Neural cell (in vitro differentiated cells): ENCODE measurements around the gene NACC2.

Source experiments
- EZH2 ChIP-seq: fragments of 200-600, 300-800 bp; shearing (Covaris generic), sonication (generic); IDR thresholded peaks from 2 replicates; pipeline ENCODE4 v1.6.1; 2014; ENCODE audit warnings: antibody characterized with exemption, low read length, borderline replicate concordance, mild to moderate bottlenecking; ENCODE audit not compliant: insufficient read depth, poor library complexity, severe bottlenecking
- TAF1 ChIP-seq: IDR thresholded peaks from 2 replicates; pipeline ENCODE4 v1.6.1; 2012; ENCODE audit warnings: low read depth
- TF ChIP-seq, protein P1 (sequence below): fragments of 450-650 bp; IDR thresholded peaks from 2 replicates; pipeline ENCODE4 v1.5.1; 2014; ENCODE audit warnings: antibody characterized with exemption, mild to moderate bottlenecking, moderate library complexity; ENCODE audit not compliant: poor library complexity, severe bottlenecking

DNA sequence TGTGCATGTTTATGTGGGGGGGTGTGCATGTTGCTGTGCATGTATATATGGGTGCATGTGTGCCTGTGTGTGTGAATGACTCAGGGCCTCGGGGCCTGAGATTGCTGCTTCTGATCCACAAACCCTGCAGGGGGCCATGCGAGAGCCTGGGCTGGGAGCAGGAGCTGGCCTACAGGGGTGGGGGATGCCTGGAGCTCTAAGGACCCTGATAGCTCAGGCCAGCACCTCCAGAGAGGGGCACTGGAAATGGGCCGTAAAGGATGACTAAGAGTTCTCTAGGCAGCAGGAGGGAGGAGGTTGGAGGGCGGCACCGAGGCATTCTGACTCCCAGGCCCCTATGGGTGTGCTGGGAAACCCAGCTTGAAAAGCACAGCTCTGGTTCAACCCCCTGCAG lies 127.0 kb downstream of the NACC2 start:
- TF ChIP-seq, protein P1, sequence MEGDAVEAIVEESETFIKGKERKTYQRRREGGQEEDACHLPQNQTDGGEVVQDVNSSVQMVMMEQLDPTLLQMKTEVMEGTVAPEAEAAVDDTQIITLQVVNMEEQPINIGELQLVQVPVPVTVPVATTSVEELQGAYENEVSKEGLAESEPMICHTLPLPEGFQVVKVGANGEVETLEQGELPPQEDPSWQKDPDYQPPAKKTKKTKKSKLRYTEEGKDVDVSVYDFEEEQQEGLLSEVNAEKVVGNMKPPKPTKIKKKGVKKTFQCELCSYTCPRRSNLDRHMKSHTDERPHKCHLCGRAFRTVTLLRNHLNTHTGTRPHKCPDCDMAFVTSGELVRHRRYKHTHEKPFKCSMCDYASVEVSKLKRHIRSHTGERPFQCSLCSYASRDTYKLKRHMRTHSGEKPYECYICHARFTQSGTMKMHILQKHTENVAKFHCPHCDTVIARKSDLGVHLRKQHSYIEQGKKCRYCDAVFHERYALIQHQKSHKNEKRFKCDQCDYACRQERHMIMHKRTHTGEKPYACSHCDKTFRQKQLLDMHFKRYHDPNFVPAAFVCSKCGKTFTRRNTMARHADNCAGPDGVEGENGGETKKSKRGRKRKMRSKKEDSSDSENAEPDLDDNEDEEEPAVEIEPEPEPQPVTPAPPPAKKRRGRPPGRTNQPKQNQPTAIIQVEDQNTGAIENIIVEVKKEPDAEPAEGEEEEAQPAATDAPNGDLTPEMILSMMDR: no peak
- TF ChIP-seq EZH2: no peak
- no peak for TF ChIP-seq TAF1
